ENCODE data around the gene WNT2.
"Not testable (repeated sequence)": the region's sequence is repeated elsewhere in the genome, so short reads cannot be mapped to it uniquely, and the experiment has no call there.

The WNT2 gene

DNA sequence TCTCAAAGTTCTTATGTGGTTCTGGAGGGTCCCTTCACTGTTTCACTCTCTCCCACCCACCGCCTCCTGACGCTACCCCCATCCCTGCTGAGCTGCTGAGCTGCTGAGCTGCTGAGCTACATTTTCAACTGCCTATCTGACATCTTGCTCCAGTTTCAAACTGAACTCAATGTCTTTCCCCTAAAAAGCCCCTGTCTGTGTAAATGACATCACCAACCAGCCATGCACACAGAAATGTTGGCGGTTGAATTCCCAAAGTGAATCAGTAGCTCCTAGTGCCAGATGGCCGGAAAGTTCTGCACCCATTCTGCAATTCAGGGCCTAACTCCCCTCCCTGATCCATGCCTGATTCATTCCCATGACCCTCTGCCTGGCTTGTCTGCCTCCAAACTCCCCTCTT lies 71.2 kb downstream of the WNT2 start:
- peak; percentile 9 for DNase-seq

DNA sequence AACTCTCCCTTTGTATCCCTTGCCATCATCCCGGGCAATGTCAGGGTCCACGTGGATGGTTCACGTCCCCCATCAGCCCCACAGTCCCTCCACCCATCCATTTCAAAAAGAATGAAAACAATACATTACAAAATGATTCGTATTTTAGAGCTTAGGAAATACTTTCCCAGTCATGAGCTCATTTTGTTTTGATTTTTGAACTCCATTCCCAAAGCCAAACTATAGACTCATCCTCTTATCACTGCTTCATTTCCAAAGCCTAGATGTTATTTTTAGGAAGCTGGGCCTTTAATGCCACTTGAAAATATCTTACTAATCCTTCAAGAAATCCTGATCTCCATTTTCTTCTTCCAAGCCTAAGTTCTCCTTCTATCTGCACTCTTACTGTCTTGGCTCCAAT lies 72.1 kb downstream of the WNT2 start:
- DNase-seq, result no peak

DNA sequence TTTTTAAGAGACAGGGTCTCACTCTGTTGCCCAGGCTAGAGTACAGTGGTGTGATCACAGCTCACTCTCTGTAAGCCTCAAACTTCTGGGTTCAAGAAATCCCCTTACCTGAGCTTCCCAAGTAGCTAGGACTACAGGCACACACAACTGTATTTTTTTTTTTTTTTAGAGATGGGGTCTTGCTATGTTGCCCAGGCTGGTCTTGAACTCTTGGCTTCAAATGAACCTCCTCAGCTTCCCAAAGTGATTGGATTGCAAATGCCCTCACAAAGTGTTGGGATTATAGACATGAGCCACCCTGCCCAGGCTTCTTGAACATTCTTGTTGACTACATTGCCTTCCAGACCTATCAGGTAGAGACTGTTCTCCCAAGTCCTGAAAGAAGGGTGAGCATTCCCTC lies 72.6 kb downstream of the WNT2 start:
- DNase-seq, result no peak

DNA sequence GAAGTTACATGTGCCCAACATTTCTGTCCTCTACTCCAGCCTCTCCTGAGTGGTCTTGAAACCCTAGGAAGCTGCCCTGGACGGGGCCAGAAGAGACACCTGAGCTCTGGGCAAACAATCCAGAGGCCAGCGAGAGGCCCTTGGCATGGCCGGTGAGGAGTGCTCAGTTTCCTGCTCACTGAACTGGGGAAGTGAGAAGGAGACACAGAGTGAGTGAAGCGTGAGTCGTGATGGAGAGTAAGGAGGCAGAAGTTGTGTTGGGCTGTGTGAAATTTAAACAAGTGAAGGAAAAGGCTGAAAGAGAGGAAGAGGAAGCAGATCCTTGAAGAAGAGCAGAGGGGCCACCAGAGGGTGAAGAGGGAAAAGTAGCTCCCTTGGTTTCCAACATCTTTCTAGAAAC lies 73.2 kb downstream of the WNT2 start:
- DNase-seq, result no peak

DNA sequence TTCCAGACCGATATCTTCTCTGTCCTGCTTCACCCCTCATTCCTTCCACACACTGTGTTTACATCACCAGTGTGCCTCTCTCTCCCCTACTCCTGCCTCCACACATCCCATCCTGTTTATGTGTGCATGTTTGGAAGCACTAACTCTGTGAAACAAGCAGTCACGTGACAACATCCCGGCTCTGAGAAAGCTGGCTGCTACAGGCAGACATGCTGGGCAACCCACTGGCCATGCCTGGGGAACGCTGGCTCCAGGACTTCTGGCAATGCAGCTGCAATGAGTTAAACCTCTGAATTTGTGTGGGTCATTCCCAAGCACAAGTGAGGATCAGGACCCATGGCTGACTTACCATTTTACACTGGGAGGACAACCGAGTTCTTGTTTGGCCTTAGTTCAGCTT lies 74.0 kb downstream of the WNT2 start:
- no peak for DNase-seq

DNA sequence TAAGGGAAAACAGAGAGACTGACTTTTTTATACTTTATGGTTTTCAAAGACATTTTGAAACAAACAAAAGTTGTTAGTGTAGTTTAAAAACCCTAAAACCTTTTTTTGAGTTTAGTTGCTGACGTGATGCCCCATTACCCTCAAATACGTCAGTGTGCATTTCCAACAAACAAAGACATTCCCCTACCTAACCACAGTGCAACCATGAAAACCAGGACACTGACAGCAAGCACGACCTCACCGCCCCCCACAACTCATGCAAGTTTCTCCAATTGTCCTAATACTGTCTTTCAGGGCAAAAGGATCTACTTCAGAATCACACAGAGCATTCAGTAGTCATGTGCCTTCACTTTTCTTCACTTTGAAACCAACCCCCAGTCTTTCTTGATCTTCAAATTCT lies 75.0 kb downstream of the WNT2 start:
- DNase-seq, result no peak

DNA sequence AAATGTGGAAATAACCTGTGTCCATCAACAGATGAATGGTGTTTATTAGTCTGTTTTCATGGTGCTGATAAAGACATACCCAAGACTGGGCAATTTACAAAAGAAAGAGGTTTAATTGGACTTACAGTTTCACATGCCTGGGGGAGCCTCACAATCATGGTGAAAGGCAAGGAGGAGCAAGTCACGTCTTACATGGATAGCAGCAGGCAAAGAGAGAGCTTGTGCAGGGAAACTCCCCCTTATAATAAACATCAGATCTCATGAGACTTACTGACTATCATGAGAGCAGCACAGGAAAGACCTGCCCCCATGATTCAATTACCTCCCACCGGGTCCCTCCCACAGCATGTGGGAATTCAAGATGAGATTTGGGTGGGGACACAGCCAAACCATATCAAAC lies 77.2 kb downstream of the WNT2 start:
- not testable (repeated sequence) for DNase-seq

DNA sequence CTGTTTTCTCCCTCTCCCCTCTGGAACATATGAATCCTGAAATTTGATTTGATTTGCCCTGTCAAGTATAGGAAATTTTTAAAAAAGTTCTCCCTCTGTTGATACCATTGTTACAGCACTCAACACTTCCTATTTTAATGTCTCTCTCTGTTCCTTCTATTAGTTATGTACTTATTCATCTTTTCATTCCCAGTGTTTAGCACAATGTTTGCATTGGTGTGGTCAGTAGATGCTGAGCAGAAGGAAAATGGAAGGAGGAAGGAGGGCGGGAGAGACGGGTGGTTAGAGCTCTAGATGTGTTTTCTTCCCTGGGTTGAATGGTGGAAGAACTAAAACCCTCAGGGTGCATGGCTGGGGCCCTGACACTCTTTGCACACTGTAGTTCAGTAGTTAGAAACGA lies 79.5 kb downstream of the WNT2 start:
- no peak for DNase-seq

DNA sequence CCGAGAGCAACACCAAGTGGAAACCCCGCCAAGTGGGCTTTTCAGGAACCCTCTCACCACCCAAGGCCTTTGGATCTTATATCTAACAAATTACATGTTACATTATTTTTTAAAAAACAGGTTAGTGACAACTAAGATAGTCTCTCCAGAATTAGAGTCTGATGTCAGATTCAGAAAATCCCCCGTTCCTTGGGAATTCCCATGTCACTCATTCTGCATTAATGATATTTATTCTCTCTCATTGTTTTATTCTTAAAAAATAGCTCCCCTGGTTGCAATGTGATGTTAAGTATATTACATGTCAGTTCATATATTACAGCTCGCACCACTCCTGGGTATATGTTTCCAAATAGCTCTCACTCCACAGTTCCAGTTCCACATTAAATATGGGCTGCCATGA lies 81.8 kb downstream of the WNT2 start:
- no peak for DNase-seq

DNA sequence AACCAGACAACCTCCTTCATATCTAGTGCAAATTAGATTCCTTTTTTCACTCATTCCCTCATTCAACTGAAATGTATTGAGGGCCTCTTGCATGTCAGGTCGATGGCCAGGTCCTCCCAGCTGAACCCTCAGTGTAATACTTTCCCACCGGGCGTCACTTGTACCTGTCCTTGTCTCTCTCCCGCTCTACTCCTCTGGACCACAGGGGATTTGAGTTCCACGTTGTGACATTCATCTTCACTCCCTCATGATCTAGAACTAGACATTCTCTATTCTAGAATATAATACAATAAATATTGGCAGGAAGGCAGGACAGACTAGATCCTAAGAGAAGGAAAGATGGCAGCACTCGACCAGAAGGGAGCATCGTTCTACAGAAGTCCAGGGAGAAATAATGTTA lies 83.9 kb downstream of the WNT2 start:
- no peak for DNase-seq

DNA sequence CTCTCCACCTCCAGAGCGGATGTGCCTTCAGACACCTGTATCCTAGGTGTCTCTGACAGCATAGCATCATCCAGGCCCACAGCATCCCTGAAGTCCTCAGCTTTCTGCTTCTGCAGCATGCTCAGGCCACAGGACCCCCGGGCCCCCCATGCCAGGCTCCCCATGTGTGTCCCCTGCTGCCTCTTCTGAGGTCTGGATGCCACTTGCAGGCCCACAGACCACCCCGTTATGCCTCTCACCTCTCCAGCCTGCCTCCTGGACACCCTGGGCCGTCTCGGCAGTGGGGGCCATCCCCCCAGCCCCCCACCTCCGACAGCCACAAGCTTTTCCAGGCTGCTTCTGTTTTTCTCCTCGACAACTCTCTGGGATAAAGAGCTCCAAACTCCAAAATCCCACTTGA lies 84.4 kb downstream of the WNT2 start:
- no peak for DNase-seq

DNA sequence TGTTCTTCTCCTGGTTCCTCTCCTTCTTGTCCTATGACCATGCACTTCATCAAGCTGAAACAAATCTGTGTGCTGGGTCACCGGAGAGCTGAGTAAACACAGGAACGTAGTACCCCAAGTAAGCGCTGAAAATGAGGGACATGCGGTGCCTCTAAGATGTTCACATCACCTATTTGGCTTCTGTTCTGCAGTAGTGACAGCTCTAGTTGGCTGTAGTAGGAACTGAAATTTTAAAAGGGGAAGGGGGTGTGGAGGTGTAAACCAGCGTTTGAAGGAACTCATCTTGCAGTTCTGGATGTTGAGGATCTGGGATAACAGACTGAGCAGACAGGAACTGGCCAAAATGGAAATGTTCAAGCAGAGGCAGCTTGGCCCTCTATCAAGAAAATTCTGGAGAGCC lies 85.2 kb downstream of the WNT2 start:
- no peak for DNase-seq

DNA sequence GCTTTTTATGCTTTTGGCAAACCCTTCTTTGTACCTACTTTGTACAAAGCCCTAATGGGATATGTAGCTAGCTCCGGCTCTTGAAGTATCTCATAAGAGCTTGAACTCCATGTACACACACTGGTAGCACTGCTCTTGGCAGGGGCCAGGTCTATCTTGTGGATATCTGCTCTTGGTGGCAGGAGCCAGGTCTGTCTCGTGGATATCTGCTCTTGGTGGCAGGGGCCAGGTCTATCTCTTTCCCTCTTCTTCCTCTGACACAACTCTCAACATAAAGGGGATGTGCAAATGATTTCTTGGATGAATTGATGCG lies 91.9 kb downstream of the WNT2 start:
- no peak for DNase-seq

DNA sequence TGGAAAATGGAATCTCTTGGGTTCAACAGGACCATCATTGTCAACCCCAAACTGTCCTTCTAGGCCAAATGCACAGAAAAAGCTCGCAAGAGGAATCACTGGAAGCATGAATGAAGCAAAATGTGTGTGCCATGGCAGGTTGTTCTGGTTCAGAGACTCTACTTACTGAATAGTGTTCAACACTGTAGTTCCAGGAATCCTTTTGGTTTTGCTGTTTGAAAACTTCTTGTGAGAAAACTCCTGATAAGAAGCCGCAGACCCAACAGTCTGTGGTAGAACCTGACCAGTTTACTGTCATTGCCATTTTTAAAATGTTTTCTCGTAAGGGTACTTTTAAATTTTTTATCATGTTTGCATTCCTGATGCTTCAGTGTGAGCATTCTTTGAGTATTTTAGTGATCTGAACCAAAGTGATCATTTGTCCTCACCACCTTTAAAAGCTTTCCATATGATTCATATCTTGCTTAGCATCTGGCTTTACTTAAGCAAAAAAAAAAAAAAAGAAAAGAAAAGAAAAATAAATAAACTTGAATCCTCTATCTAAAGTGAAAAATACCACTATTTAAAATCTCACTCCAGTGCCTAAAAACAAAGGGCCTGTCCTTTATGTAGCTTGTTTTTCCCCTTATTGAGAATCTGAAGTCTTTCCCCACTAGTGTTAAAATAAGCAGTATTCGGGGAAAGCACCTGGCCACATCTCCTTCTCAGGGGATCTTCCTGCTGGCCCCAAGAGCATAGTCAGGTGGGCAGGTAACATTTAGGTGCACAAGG lies 92.4 kb downstream of the WNT2 start:
- no peak for DNase-seq

DNA sequence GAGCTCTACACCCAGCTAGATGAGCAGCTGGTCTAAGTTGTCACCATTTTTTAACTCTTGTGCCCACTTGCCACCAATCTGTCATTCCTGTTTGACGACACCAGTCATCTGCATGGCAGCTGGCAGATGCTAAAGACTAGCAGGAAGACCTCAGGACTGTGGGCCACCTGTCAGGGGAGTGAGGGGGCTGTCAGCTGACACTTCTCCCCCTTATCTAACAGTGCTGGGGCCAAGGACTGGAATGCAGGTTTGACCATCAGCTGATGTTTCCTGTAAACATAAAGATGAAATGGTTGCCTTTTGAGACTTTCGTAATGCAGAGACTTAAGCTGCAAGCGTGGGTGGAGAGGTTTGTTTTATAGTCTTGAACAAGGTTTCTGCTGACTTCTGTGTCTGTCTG lies 93.5 kb downstream of the WNT2 start:
- DNase-seq, result peak; percentile 51

DNA sequence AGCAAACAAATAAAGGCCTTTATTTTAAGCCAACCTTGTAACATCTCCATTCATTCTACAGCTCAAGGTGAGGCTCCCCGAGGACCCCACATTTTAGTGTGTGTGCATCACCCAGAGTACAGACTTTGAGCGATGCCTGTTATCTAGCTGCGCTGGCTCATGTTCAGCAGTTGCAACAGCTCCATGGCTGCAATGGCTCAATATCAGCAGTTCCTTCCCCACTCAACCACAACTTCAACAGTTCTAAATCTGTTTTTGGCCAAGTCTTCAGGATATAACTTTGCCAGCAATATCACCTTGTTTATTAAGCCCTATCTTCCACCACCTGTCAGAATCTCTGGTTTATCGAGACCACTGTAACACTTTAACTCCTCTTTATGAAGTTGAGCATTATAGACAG lies 95.8 kb downstream of the WNT2 start:
- DNase-seq, result no peak

DNA sequence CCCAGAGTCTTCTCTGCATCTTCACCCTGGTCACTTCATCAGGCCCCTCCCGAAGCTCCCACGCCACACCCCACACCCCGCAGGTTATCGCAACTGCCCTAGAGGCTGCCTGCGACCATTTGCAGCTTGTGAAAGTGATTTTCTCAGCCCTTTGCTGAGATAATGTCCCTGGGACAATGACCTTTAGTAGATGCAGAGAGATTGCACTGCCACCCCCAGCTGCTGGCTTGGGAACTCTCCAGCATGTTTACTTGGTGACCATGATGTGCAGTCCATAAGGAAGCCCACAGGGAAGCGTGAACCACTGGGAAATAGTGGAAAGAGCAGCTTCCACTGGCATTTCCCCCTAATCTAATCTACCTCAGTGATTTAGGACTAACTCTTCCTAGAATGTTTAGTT lies 97.3 kb downstream of the WNT2 start:
- no peak for DNase-seq

Data from NCI-H1694 (cell line).